Memory B cell (primary cell): ENCODE results near the gene TMEM209.
"Not testable (repeated sequence)": the region's sequence is repeated elsewhere in the genome, so short reads cannot be mapped to it uniquely, and the experiment has no call there.

Experiments used
- ATAC-seq: fragments of 150-1000 bp; cut with Tn5 transposase; 2 replicates; pipeline ENCODE4 v1.10.0; 2021; ENCODE audit warnings: low read depth, mild to moderate bottlenecking, moderate library complexity
- DNase-seq, 2 donors: peaks; one replicate each; pipeline ENCODE4 v3.0.0; 2022; ENCODE audit warnings: low spot score in 2 of 2
- H3K27ac Mint-ChIP-seq: one replicate; pipeline ENCODE4 v1.8.0; 2022; ENCODE audit warnings: mild to moderate bottlenecking, moderate library complexity, mixed read lengths
- H3K27me3 Mint-ChIP-seq: one replicate; pipeline ENCODE4 v1.8.0; 2022; ENCODE audit warnings: mixed read lengths
- H3K36me3 Mint-ChIP-seq: one replicate; pipeline ENCODE4 v1.8.0; 2022; ENCODE audit warnings: mild to moderate bottlenecking, mixed read lengths
- H3K4me1 Mint-ChIP-seq: one replicate; pipeline ENCODE4 v1.8.0; 2022; ENCODE audit warnings: mixed read lengths
- H3K4me3 Mint-ChIP-seq: one replicate; pipeline ENCODE4 v1.8.0; 2022; ENCODE audit warnings: mild to moderate bottlenecking, moderate library complexity, mixed read lengths
- H3K9me3 Mint-ChIP-seq: one replicate; pipeline ENCODE4 v1.8.0; 2022; ENCODE audit warnings: mixed read lengths

TMEM209 gene

DNA sequence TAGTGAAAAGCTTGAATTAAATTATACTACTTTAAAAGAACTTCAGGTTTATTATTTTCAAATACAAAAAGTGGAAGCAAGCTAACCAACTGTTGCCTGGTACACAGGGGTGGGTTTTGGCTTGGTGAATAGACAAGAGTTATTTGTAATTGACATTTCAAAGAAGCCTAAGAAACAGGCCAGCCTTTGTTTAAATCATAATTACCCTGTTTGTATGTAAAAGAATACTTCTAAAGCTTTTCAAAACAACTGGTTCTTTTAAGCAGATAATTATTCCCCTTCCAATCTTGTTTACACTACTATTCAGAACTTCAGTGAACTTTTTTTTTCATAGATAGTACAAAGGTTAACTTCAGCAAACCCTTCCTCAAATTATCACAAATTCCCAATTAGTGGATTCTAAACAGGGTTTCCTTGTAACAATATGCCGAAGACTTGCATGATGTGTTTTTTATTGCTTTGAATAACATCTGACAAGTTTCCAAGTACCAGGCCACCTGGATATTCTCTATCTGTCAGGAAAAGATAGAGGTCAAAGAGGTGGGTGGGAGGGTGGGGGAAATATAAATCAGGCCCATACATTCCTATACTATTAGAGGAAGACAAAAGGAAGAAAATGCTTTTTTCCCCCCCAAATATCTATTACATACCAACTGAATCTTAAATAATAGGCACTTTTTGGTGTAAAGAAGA, 22.8 kb upstream of the TMEM209 start:
- no peaks in the 10 kb centered on the region for H3K36me3 Mint-ChIP-seq
- H3K27me3 Mint-ChIP-seq, result peaks cover 4% of the 10 kb centered on the region
- H3K4me3 Mint-ChIP-seq, result no peak overlapping the region
- no peak overlapping the region for H3K27ac Mint-ChIP-seq
- no peak for ATAC-seq
- no peaks in the 10 kb centered on the region for H3K4me1 Mint-ChIP-seq
- DNase-seq, result no peak
- peaks cover 2% of the 10 kb centered on the region for H3K9me3 Mint-ChIP-seq

- no peaks in the 10 kb centered on the region for H3K4me1 Mint-ChIP-seq
- ATAC-seq, result no peak
These were observed 21.1 kb upstream of the TMEM209 start for GRCh38 chr7:130226333-130226732.

GRCh38 chr7:130224923-130225322, 19.7 kb upstream of the TMEM209 start:
- not testable (repeated sequence) for H3K9me3 Mint-ChIP-seq, H3K4me1 Mint-ChIP-seq, ATAC-seq, DNase-seq, H3K27me3 Mint-ChIP-seq, H3K4me3 Mint-ChIP-seq, H3K36me3 Mint-ChIP-seq, H3K27ac Mint-ChIP-seq

More at GRCh38 chr7:130226333-130226732, 21.1 kb upstream of the TMEM209 start:
- DNase-seq, result no peak
- Mint-ChIP-seq H3K27ac (no peak overlapping the region), H3K36me3 (no peaks in the 10 kb centered on the region), H3K9me3 (peaks cover 2% of the 10 kb centered on the region), H3K4me3 (no peak overlapping the region), H3K27me3 (no peaks in the 10 kb centered on the region)

DNA sequence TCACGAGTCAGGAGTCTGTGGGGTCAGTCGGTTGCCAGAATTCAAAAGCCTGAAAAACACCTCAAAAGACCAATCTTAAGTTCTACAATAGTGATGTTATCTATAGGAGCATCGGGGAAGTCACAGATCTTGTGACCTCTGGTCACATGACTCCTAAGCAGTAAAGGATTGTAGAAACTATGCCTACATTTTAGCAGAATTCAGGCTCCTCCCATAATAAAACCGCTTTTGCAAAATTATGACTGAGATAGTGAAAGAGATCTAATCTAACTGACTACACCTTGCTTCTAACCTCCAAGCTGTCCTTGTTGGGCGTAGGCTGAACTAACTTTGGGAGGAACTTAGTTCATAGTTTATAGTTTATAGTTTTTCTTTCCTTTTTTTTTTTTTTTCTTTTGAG, 19.0 kb upstream of the TMEM209 start:
- ATAC-seq (no peak), DNase-seq (no peak)
- H3K27me3 Mint-ChIP-seq, result no peaks in the 10 kb centered on the region
- H3K4me3 Mint-ChIP-seq, result no peak overlapping the region
- H3K36me3 Mint-ChIP-seq, result no peaks in the 10 kb centered on the region
- H3K27ac Mint-ChIP-seq, result no peak overlapping the region
- H3K4me1 Mint-ChIP-seq, result no peaks in the 10 kb centered on the region
- peaks cover 2% of the 10 kb centered on the region for H3K9me3 Mint-ChIP-seq

GRCh38 chr7:130223646-130224045, 18.4 kb upstream of the TMEM209 start:
- Mint-ChIP-seq H3K9me3 (peaks cover 2% of the 10 kb centered on the region), H3K27me3 (no peaks in the 10 kb centered on the region), H3K4me3 (no peak overlapping the region), H3K27ac (no peak overlapping the region), H3K36me3 (no peaks in the 10 kb centered on the region), H3K4me1 (no peaks in the 10 kb centered on the region)
- DNase-seq (no peak), ATAC-seq (no peak)

GRCh38 chr7:130221746-130222145, 16.5 kb upstream of the TMEM209 start:
- Mint-ChIP-seq H3K27me3 (peaks cover 1% of the 10 kb centered on the region), H3K36me3 (no peaks in the 10 kb centered on the region), H3K9me3 (peaks cover 2% of the 10 kb centered on the region), H3K27ac (no peak overlapping the region), H3K4me1 (no peaks in the 10 kb centered on the region), H3K4me3 (no peak overlapping the region)
- DNase-seq (no peak), ATAC-seq (no peak)

DNA sequence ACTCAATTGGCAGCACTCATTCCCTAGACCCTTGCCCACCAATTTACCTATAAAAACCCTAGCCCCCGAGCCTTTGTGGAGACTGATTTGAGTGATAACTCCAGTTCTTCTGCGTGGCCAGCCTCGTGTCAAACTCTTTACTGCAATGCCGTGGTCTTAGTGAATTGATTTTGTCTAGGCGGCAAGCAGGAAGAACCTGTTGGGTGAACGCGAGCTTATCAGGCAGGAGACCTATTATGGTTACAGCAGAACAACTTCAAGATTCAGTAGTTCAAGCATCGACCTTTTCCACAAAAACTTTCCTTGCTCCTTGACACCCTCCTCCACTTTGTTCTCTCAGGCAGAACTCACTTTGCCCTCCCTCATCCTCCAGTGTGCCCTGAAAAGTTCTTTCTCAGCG, 14.7 kb upstream of the TMEM209 start:
- Mint-ChIP-seq H3K9me3 (peaks cover 2% of the 10 kb centered on the region), H3K27me3 (peaks cover 1% of the 10 kb centered on the region), H3K27ac (no peak overlapping the region), H3K4me3 (no peak overlapping the region), H3K4me1 (no peaks in the 10 kb centered on the region), H3K36me3 (no peaks in the 10 kb centered on the region)
- ATAC-seq (no peak), DNase-seq (no peak)

GRCh38 chr7:130218806-130219620, 13.8 kb upstream of the TMEM209 start:
- H3K27ac Mint-ChIP-seq, result no peak overlapping the region
- no peaks in the 10 kb centered on the region for H3K4me1 Mint-ChIP-seq

DNA sequence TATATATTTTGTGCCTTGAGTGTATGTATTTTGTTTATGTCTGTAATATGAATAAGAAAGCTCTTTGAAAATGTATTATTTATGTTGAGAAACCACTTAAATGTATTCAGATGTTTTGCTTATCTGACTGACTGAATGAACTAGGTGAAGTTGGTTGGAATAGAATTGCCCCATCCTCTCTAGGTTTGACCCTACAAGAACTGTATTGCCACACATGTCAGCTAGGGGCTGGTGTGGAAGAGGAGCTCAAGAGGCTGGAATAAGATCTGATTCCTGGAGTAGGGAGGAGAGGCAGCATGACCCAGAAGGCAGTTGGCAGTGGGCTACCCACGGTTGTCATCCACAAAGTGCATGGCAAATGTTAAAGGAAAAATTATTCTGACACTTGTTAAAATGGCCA, 11.5 kb upstream of the TMEM209 start:
- ATAC-seq, result no peak
- Mint-ChIP-seq H3K36me3 (no peaks in the 10 kb centered on the region), H3K4me3 (no peak overlapping the region), H3K27me3 (peaks cover 6% of the 10 kb centered on the region), H3K9me3 (no peaks in the 10 kb centered on the region), H3K27ac (no peak overlapping the region), H3K4me1 (no peaks in the 10 kb centered on the region)
- no peak for DNase-seq

More at GRCh38 chr7:130218806-130219620, 13.8 kb upstream of the TMEM209 start:
- peaks cover 4% of the 10 kb centered on the region for H3K27me3 Mint-ChIP-seq
- no peak overlapping the region for H3K4me3 Mint-ChIP-seq
- H3K36me3 Mint-ChIP-seq, result no peaks in the 10 kb centered on the region
- DNase-seq (no peak), ATAC-seq (no peak)
- peaks cover 2% of the 10 kb centered on the region for H3K9me3 Mint-ChIP-seq

DNA sequence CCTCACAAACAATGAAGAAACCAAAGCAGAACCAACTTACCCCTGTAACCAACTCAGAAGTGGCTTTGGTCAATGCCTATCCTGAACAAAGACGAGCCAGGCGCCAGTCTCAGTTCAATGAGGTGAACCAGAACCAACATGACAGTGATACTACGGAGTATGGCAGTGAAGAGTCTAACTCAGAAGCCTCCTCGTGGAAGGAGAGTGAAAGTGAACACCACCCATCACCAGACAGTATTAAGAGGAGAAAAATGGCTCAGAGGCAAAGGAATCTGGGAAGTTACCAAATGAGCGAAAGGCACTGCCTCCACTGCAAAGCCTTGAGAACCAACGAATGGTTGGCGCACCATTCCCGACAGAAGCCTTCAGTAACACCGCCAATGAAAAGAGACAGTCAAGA, 10.8 kb upstream of the TMEM209 start:
- Mint-ChIP-seq H3K36me3 (no peaks in the 10 kb centered on the region), H3K4me1 (no peaks in the 10 kb centered on the region)
- no peak for ATAC-seq

GRCh38 chr7:130213828-130214227, 8.6 kb upstream of the TMEM209 start:
- Mint-ChIP-seq H3K27ac (no peak overlapping the region), H3K36me3 (no peaks in the 10 kb centered on the region), H3K4me1 (no peaks in the 10 kb centered on the region), H3K27me3 (peaks cover 6% of the 10 kb centered on the region), H3K9me3 (no peaks in the 10 kb centered on the region), H3K4me3 (no peak overlapping the region)
- DNase-seq, result no peak
- ATAC-seq, result no peak

More for the DNA sequence above, 10.8 kb upstream of the TMEM209 start:
- no peak for DNase-seq
- no peak overlapping the region for H3K4me3 Mint-ChIP-seq
- no peaks in the 10 kb centered on the region for H3K9me3 Mint-ChIP-seq
- no peak overlapping the region for H3K27ac Mint-ChIP-seq
- peaks cover 6% of the 10 kb centered on the region for H3K27me3 Mint-ChIP-seq

GRCh38 chr7:130210181-130210935, 5.2 kb upstream of the TMEM209 start:
- Mint-ChIP-seq H3K4me1 (no peaks in the 10 kb centered on the region), H3K27me3 (peaks cover 5% of the 10 kb centered on the region), H3K36me3 (no peaks in the 10 kb centered on the region), H3K27ac (no peak overlapping the region), H3K9me3 (no peaks in the 10 kb centered on the region), H3K4me3 (no peak overlapping the region)
- no peak for DNase-seq
- no peak for ATAC-seq

DNA sequence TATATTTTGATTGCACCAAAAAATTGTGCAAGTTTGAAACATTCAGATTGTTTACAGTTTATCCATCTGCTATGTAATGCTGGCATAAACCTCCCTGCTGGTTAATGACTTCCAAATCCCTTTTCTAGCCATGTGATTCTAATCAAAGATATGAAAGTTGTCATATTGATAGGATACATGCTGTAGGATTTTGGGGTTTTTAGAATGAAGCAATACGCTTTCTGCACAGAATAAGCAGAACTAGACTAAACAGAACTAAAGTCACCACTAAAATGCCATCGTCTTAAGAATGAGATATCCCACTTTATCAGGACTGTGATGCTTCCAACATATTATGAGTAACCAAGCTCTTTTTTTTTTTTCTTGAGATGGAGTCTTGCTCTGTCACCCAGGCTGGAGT, 3.3 kb upstream of the TMEM209 start:
- Mint-ChIP-seq H3K4me3 (no peak overlapping the region), H3K27ac (no peak overlapping the region), H3K4me1 (peaks cover 3% of the 10 kb centered on the region), H3K9me3 (no peaks in the 10 kb centered on the region), H3K27me3 (peaks cover 2% of the 10 kb centered on the region), H3K36me3 (no peaks in the 10 kb centered on the region)
- ATAC-seq (no peak), DNase-seq (no peak)

GRCh38 chr7:130207642-130208041, 2.4 kb upstream of the TMEM209 start, which contains the start of gene SSMEM1:
Gene SSMEM1, plus strand, starts transcription at chr7:130207860. Its CDS starts 51 bp downstream, at chr7:130207911.
- Mint-ChIP-seq H3K36me3 (peaks cover 4% of the 10 kb centered on the region), H3K4me3 (no peak within 1 kb of the TSS), H3K27ac (no peak within 1 kb of the TSS), H3K4me1 (peaks cover 5% of the 10 kb centered on the region), H3K9me3 (no peaks in the 10 kb centered on the region), H3K27me3 (no peaks in the 10 kb centered on the region)
- no peak for ATAC-seq
- no peak for DNase-seq
